ENCODE measurements around the gene DNAJC28.
"Not testable (repeated sequence)": the region's sequence is repeated elsewhere in the genome, so short reads cannot be mapped to it uniquely, and the experiment has no call there.

The DNAJC28 gene

GRCh38 chr21:33469183-33469582 lies 22.3 kb downstream of the DNAJC28 start:
- ChIA-PET POLR2A (interaction anchor here (0.6 to 2.8 kb wide), 2 partner anchors 10 to 68 kb away, joined by 5 to 12 read pairs; partner anchors contain the start of gene TMEM50B), CTCF (interaction anchor here (0.9 kb wide), 1 partner anchor 12 kb away, joined by 3 read pairs; no protein-coding TSS in a partner anchor)
- H3K4me1 ChIP-seq (ENCODE audit: control insufficient read depth, insufficient read depth, low read length); H3K9me3 ChIP-seq (ENCODE audit: control insufficient read depth, insufficient read depth, low read depth, low read length); H3K36me3 ChIP-seq (ENCODE audit: control insufficient read depth in 2 of 2, insufficient read depth in 1 of 2, low read length in 2 of 2); H3K27ac ChIP-seq (ENCODE audit: extremely low read depth, low read depth, low read length); H3K4me3 ChIP-seq (ENCODE audit: low read depth, low read length): not testable (repeated sequence)
- TF ChIP-seq ZNF121 (tag by site-specific recombination; IDR thresholded peaks at IDR 0.05): peak; percentile 72

- H3K4me3 ChIP-seq (ENCODE audit: low read depth, low read length): no peak overlapping the region
- ChIA-PET POLR2A (interaction anchor here (1.4 kb wide), 1 partner anchor 18 kb away, joined by 7 read pairs; the partner anchor contains the start of gene TMEM50B), CTCF (interaction anchor here (0.7 to 1.3 kb wide), 3 partner anchors 16 to 539 kb away, joined by 3 to 7 read pairs (median 3); no protein-coding TSS in a partner anchor)
- no peak for TF ChIP-seq ZNF132 (tag by site-specific recombination; IDR thresholded peaks at IDR 0.05; ENCODE audit: borderline replicate concordance)
- no peak for TF ChIP-seq ZNF560 (tag by site-specific recombination; IDR thresholded peaks at IDR 0.05; ENCODE audit: borderline replicate concordance)
- TF ChIP-seq KLF10 (tag by site-specific recombination; IDR thresholded peaks at IDR 0.05): no peak
- no peak for TF ChIP-seq ZNF362 (tag by site-specific recombination; IDR thresholded peaks at IDR 0.05)
- no peak for TF ChIP-seq ZNF558 (tag by site-specific recombination; IDR thresholded peaks at IDR 0.05)
- TF ChIP-seq YY2 (tag by site-specific recombination; IDR thresholded peaks at IDR 0.05): no peak
- TF ChIP-seq ZNF19 (tag by site-specific recombination; IDR thresholded peaks at IDR 0.05; ENCODE audit: low read depth): no peak
- no peak for TF ChIP-seq ZNF26 (tag by site-specific recombination; IDR thresholded peaks at IDR 0.05)
- TF ChIP-seq ZNF561 (tag by site-specific recombination; IDR thresholded peaks at IDR 0.05; ENCODE audit: borderline replicate concordance): no peak
- TF ChIP-seq ZFHX2 (tag by site-specific recombination; conservative IDR thresholded peaks at IDR 0.05): no peak
- no peak for TF ChIP-seq ZNF335 (tag by site-specific recombination; conservative IDR thresholded peaks at IDR 0.05)
- no peak for TF ChIP-seq ZNF350 (tag by site-specific recombination; IDR thresholded peaks at IDR 0.05)
- TF ChIP-seq ZNF626 (tag by site-specific recombination; IDR thresholded peaks at IDR 0.05): no peak
- H3K36me3 ChIP-seq (ENCODE audit: control insufficient read depth in 2 of 2, insufficient read depth in 1 of 2, low read length in 2 of 2): peaks cover 8 to 14% of the 10 kb centered on the region in 2 experiments
- no peaks in the 10 kb centered on the region for H3K9me3 ChIP-seq (ENCODE audit: control insufficient read depth, insufficient read depth, low read depth, low read length)
- no peak overlapping the region for H3K27ac ChIP-seq (ENCODE audit: extremely low read depth, low read depth, low read length)
- H3K4me1 ChIP-seq (ENCODE audit: control insufficient read depth, insufficient read depth, low read length): no peaks in the 10 kb centered on the region
Observed at GRCh38 chr21:33461538-33462250, 29.8 kb downstream of the DNAJC28 start.

- POLR2A ChIA-PET: no interaction called here
- H3K9me3 ChIP-seq (ENCODE audit: control insufficient read depth, insufficient read depth, low read depth, low read length): no peaks in the 10 kb centered on the region
- CTCF ChIA-PET: interaction anchor here (0.5 to 0.6 kb wide), 5 partner anchors 9 to 133 kb away, joined by 3 to 7 read pairs (median 3); no protein-coding TSS in a partner anchor
- TF ChIP-seq ZNF623 (tag by site-specific recombination; IDR thresholded peaks at IDR 0.05): no peak
- TF ChIP-seq ZNF221 (tag by site-specific recombination; IDR thresholded peaks at IDR 0.05; ENCODE audit: borderline replicate concordance): no peak
- TF ChIP-seq ZSCAN30 (tag by site-specific recombination; IDR thresholded peaks at IDR 0.05): no peak
- TF ChIP-seq REPIN1 (tag by site-specific recombination; IDR thresholded peaks at IDR 0.05; ENCODE audit: low read depth): no peak
- TF ChIP-seq ZNF660 (tag by site-specific recombination; IDR thresholded peaks at IDR 0.05): no peak
- TF ChIP-seq ZNF280C (tag by site-specific recombination; IDR thresholded peaks at IDR 0.05): no peak
- TF ChIP-seq ZNF266 (tag by site-specific recombination; IDR thresholded peaks at IDR 0.05; ENCODE audit: low read depth): no peak
- no peak for TF ChIP-seq ZFP3 (tag by site-specific recombination; IDR thresholded peaks at IDR 0.05; ENCODE audit: low read depth)
- no peak for TF ChIP-seq ZNF830 (tag by site-specific recombination; IDR thresholded peaks at IDR 0.05; ENCODE audit: low read depth)
- TF ChIP-seq ZNF704 (tag by site-specific recombination; IDR thresholded peaks at IDR 0.05): no peak
- H3K27ac ChIP-seq (ENCODE audit: extremely low read depth, low read depth, low read length): no peak overlapping the region
- no peaks in the 10 kb centered on the region for H3K4me1 ChIP-seq (ENCODE audit: control insufficient read depth, insufficient read depth, low read length)
- H3K36me3 ChIP-seq (ENCODE audit: control insufficient read depth in 2 of 2, insufficient read depth in 1 of 2, low read length in 2 of 2): peaks cover 8 to 17% of the 10 kb centered on the region in 2 experiments
- H3K4me3 ChIP-seq (ENCODE audit: low read depth, low read length): no peak overlapping the region
Observed at GRCh38 chr21:33458861-33459260, 32.7 kb downstream of the DNAJC28 start.
